Mononuclear cell (primary cell): ENCODE results near the gene SMCP. TPM values are rescaled to one million over a fixed set of nuclear protein-coding genes. Genes with fewer than 3 reads are reported as not detected.

Experiments
- H3K27me3 ChIP-seq: 2 replicates; pipeline ENCODE4 v1.6.0; 2011; ENCODE audit warnings: low read length, control low read depth; ENCODE audit not compliant: insufficient read depth
- H3K4me1 ChIP-seq: 2 replicates; pipeline ENCODE4 v1.5.1; 2011; ENCODE audit warnings: mild to moderate bottlenecking, low read length, control low read depth; ENCODE audit not compliant: insufficient read depth
- H3K4me3 ChIP-seq: 2 replicates; pipeline ENCODE4 v1.5.1; 2011; ENCODE audit warnings: mild to moderate bottlenecking, low read length, moderate library complexity
- H3K9me3 ChIP-seq: 2 replicates; pipeline ENCODE4 v1.5.1; 2011; ENCODE audit warnings: low read depth, mild to moderate bottlenecking, control low read depth, low read length
- total RNA-seq: library from RNA; depleted of rRNA; stranded (reverse); fragments of >200 nt; gene quantifications from one replicate; pipeline ENCODE4 v1.2.3, GENCODE V29; 2012

The SMCP gene
- total RNA-seq, result not detected

GRCh38 chr1:152878042-152878441 is at the start of gene SMCP:
Gene SMCP, plus strand, starts transcription at chr1:152878322. Its CDS starts 6,101 bp downstream, at chr1:152884423.
- H3K27me3 ChIP-seq, result no peaks in the 10 kb centered on the region
- H3K4me1 ChIP-seq, result no peaks in the 10 kb centered on the region
- no peak within 1 kb of the TSS for H3K4me3 ChIP-seq
- no peaks in the 10 kb centered on the region for H3K9me3 ChIP-seq

GRCh38 chr1:152836870-152837269 is 41.3 kb upstream of the SMCP start:
- H3K4me3 ChIP-seq, result no peak overlapping the region
- no peaks in the 10 kb centered on the region for H3K4me1 ChIP-seq
- no peaks in the 10 kb centered on the region for H3K27me3 ChIP-seq
- no peaks in the 10 kb centered on the region for H3K9me3 ChIP-seq

- H3K4me1 ChIP-seq, result no peaks in the 10 kb centered on the region
- no peaks in the 10 kb centered on the region for H3K9me3 ChIP-seq
- H3K27me3 ChIP-seq, result peaks cover 3% of the 10 kb centered on the region
Measured at GRCh38 chr1:152842556-152842955, 35.6 kb upstream of the SMCP start, which contains the start of gene LCE6A. Gene LCE6A, plus strand, starts transcription at chr1:152842856. Its CDS starts 665 bp downstream, at chr1:152843521.

GRCh38 chr1:152855661-152856060 is 22.5 kb upstream of the SMCP start:
- no peaks in the 10 kb centered on the region for H3K4me1 ChIP-seq
- H3K27me3 ChIP-seq, result no peaks in the 10 kb centered on the region
- H3K4me3 ChIP-seq, result no peak overlapping the region
- H3K9me3 ChIP-seq, result no peaks in the 10 kb centered on the region

More at GRCh38 chr1:152842556-152842955, 35.6 kb upstream of the SMCP start, which contains the start of gene LCE6A:
- H3K4me3 ChIP-seq, result no peak within 1 kb of the TSS

- Histone ChIP-seq H3K4me1 (no peaks in the 10 kb centered on the region), H3K9me3 (no peaks in the 10 kb centered on the region), H3K4me3 (no peak overlapping the region), H3K27me3 (no peaks in the 10 kb centered on the region)
Measured at GRCh38 chr1:152858062-152858461, 20.1 kb upstream of the SMCP start.

- H3K4me1 ChIP-seq, result no peaks in the 10 kb centered on the region
- no peaks in the 10 kb centered on the region for H3K27me3 ChIP-seq
- no peaks in the 10 kb centered on the region for H3K9me3 ChIP-seq
- no peak within 1 kb of the TSS for H3K4me3 ChIP-seq
Measured at GRCh38 chr1:152859696-152860095, 18.4 kb upstream of the SMCP start, which contains the start of gene LCE7A. Gene LCE7A, plus strand, starts transcription at chr1:152859996. Its CDS starts 702 bp downstream, at chr1:152860698.

- H3K9me3 ChIP-seq, result no peaks in the 10 kb centered on the region
- H3K4me3 ChIP-seq, result no peak overlapping the region
- H3K27me3 ChIP-seq, result no peaks in the 10 kb centered on the region
- no peaks in the 10 kb centered on the region for H3K4me1 ChIP-seq
Measured at GRCh38 chr1:152860129-152860528, 18.0 kb upstream of the SMCP start.

GRCh38 chr1:152861374-152861773 is 16.7 kb upstream of the SMCP start:
- H3K27me3 ChIP-seq, result no peaks in the 10 kb centered on the region
- H3K4me3 ChIP-seq, result no peak overlapping the region
- H3K9me3 ChIP-seq, result no peaks in the 10 kb centered on the region
- H3K4me1 ChIP-seq, result no peaks in the 10 kb centered on the region

- no peaks in the 10 kb centered on the region for H3K4me1 ChIP-seq
- H3K27me3 ChIP-seq, result peaks cover 2% of the 10 kb centered on the region
- H3K9me3 ChIP-seq, result no peaks in the 10 kb centered on the region
- H3K4me3 ChIP-seq, result no peak overlapping the region
Measured at GRCh38 chr1:152864443-152864842, 13.7 kb upstream of the SMCP start.

- Histone ChIP-seq H3K27me3 (peaks cover 2% of the 10 kb centered on the region), H3K4me1 (no peaks in the 10 kb centered on the region), H3K4me3 (no peak overlapping the region)
Measured at GRCh38 chr1:152866321-152866720, 11.8 kb upstream of the SMCP start.

GRCh38 chr1:152869808-152870419 is 8.2 kb upstream of the SMCP start:
- no peaks in the 10 kb centered on the region for H3K9me3 ChIP-seq
- no peaks in the 10 kb centered on the region for H3K4me1 ChIP-seq
- no peak overlapping the region for H3K4me3 ChIP-seq
- H3K27me3 ChIP-seq, result peaks cover 5% of the 10 kb centered on the region

More at GRCh38 chr1:152866321-152866720, 11.8 kb upstream of the SMCP start:
- no peaks in the 10 kb centered on the region for H3K9me3 ChIP-seq

GRCh38 chr1:152870831-152871730 is 7.0 kb upstream of the SMCP start:
- no peaks in the 10 kb centered on the region for H3K9me3 ChIP-seq
- peaks cover 5% of the 10 kb centered on the region for H3K27me3 ChIP-seq
- no peak overlapping the region for H3K4me3 ChIP-seq
- no peaks in the 10 kb centered on the region for H3K4me1 ChIP-seq

GRCh38 chr1:152871731-152872126 is 6.4 kb upstream of the SMCP start:
- Histone ChIP-seq H3K4me1 (no peaks in the 10 kb centered on the region), H3K27me3 (peaks cover 5% of the 10 kb centered on the region), H3K4me3 (no peak overlapping the region), H3K9me3 (no peaks in the 10 kb centered on the region)

GRCh38 chr1:152873495-152873894 is 4.6 kb upstream of the SMCP start:
- Histone ChIP-seq H3K9me3 (no peaks in the 10 kb centered on the region), H3K4me3 (no peak overlapping the region), H3K27me3 (peaks cover 2% of the 10 kb centered on the region), H3K4me1 (no peaks in the 10 kb centered on the region)

GRCh38 chr1:152876827-152877226 is 1.3 kb upstream of the SMCP start:
- H3K4me1 ChIP-seq, result no peaks in the 10 kb centered on the region
- peaks cover 2% of the 10 kb centered on the region for H3K27me3 ChIP-seq
- no peaks in the 10 kb centered on the region for H3K9me3 ChIP-seq
- H3K4me3 ChIP-seq, result no peak overlapping the region
